ENCODE results near the gene EBF3.

The EBF3 gene

GRCh38 chr10:129963641-129964501 lies at the start of gene EBF3:
Gene EBF3, minus strand, starts transcription at chr10:129964274. Its CDS starts 506 bp downstream, at chr10:129963768.
- DNase-seq = peak; percentile 83

DNA sequence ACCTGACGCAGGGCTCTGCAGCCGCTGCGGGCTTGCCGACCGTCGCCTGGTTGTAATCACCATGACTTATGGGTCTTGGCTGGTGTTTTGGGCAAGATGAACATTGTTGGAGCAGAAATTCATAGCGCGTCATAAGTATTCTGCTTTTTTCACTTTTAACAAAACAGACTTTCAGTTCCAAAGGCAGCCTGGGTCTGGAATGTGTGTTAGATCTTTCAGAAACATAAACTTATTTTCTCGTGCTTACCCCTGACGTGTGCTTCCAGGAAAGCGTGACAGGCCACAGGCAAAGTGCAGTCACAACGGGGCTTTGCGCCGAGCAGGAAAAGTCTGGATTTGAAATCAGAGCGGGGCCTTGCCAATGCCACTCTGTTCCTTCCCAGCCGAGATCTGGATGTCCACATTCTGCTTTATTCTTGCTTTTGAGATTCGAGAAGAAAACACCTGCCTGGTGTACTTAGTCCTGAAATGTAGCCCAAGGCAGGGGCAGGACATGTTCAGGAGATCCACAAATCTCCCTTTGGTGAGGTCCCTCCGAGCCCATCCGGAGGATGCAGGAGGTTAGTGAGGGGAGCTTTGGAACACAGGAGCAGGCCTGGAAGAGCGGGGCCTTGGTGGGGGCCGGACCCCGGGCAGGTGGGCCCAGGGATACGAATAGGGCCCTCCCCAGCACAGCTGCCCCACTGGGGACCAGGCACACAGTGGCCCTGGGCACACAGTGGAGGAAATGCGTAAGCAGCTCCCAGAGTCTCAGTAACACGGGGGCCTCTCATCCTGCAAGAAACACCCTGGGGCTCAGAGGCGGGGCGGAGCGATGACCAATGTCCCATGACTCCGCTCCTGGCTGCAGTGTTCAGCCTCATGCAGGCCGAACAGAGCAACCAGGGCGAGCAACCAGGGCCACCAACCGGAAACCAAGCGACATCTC lies 49.5 kb upstream of the EBF3 start:
- no peak for DNase-seq

- no peak for DNase-seq
These were observed 48.1 kb upstream of the EBF3 start for GRCh38 chr10:130012129-130012528.

DNA sequence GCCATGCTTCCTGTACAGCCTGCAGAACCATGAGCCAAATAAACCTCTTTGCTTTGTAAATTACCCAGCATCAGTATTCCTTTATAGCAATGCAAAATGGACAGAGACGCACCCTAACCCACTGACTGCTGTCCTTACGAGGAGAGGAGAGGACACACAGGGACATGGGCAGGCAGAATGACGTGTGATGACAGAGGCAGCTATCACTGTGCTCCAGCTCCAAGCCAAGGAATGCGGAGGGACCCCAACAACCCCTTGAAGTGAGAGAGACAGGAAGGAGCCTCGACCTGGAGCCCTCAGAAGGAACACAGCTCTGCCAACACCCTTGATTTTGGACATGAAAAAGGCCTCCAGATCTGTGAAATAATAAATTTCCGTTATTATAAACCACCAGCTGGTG lies 46.6 kb upstream of the EBF3 start:
- DNase-seq = no peak

DNA sequence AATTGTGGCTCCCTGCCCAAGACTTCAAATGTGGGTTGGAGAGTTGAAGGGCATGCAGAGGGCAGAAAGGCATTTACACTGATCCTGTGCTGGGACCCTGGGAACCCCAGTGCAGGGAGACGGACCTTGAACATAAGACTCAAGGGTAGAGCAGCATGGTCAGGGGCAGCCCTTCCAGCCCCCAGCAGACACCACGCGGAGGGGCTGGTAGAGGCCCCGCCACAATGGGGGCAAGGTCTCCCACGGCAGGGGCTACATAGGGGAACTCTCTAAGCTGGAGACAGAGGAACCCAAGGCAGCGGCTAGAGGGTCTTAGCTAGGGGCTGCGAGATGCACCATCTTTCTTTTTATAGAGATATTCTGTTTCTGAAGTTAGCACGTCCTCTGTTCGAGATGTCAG lies 45.2 kb upstream of the EBF3 start:
- no peak for DNase-seq

- no peak for DNase-seq
These were observed 39.9 kb upstream of the EBF3 start for GRCh38 chr10:130003787-130004613.

DNA sequence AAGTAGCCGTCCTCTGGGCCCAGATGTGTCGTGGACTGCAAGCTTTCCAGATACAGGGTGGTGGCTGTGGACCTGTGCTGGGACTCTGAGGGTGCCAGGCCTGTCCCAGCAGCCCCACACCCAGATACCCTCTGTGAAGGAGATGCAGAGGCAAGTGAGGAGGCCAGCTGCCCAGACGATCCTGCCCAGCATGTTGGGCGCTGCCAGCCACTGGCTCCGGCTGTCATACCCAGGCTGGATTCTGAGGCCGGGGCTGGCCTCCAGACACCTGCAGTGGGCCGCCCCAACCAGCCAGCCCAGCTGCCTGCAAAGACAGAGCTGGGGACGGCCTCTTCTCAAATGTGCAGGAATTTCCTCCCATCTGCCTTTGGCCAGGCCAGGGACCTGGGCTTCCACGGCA lies 39.1 kb upstream of the EBF3 start:
- no peak for DNase-seq

DNA sequence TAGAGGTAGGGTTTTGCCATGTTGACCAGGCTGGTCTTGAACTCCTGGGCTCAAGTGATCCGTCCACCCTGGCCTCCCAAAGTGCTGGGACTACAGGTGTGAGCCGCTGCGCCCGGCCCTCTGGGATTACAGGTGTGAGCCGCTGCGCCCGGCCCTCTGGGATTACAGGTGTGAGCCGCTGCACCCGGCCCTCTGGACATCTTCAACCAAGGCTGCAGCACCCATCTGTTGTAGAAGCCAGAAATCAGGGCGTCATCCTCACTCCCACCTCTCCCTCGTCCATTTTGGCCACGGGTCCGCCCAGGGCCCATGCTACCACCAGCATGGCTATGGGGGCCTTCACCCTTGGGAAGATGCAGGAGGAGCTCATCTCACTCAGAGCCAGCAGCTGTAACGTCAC lies 38.5 kb upstream of the EBF3 start:
- DNase-seq = no peak

DNA sequence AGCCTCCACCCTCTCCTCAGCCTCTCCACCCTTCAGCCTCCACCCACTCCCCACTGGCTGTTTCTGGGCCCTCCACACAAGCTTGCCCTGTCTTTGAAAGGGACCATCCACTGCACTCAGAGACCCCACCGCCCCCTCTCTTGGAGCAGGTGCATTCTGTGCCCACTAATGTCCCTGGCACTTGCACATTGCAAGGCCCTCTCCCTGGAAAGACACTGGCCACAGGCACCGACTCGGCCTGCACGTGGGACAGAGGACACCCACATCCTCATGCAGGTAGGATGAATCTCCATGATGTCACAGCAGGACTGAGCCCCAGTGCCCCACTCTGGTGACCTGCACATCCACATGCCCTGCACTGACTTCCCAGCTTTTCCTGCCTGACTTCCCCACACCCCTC lies 36.8 kb upstream of the EBF3 start:
- no peak for DNase-seq

- DNase-seq = no peak
These were observed 35.1 kb upstream of the EBF3 start for GRCh38 chr10:129999140-129999539.

DNA sequence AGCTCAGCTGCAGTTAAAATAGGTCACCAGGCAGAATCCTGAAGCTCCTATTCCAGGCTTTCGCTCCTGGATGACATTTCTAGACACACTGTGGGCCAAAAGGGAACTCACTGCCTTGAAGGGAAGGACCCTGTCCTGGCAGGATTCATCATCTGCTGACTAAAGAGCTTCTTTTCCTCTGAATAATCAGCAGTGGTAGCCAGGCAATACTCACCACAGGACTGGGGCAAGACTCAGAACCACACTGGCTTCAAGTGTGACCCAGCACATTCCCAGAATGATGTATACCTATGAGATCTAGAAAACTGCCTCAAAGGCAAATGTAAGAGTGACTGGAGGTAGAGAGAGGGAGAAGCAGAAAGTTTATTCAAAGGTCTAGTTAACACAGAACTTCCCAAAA lies 29.5 kb upstream of the EBF3 start:
- DNase-seq = peak; percentile 10

DNA sequence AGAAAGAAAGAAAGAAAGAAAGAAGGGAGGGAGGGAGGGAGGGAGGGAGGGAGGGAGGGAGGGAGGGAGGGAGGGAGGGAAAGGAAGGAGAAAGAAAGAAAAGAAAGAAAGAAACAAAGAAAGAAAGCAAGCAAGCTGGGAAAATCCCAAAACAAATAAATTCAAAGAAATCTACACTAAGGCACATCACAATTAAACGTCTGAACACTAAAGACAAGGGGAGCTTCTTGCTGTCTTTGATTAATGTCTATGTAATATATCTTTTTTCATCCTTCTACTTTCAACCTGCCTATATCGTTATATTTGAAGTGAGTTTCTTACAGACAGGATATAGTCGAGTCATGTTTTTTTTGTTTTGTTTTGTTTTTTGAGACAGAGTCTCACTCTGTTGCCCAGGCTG lies 28.3 kb upstream of the EBF3 start:
- DNase-seq = no peak

DNA sequence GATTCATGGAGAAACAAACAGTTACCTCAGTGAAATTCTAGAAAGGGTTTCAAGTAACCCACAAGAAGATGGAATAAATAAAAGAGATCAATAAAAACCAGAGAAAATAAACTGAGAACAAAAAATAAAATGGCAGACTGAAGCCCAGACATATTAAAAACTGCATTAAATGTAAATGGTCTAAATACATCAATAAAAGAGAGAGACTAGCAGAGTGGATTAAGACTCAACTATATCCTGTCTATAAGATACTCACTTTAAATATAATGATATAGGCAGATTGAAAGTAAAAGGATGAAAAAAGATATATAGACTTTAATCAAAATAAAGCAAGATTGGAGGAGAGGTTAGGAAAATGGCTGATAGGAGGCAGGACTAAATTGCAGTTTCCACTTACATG lies 18.8 kb upstream of the EBF3 start:
- no peak for DNase-seq

DNA sequence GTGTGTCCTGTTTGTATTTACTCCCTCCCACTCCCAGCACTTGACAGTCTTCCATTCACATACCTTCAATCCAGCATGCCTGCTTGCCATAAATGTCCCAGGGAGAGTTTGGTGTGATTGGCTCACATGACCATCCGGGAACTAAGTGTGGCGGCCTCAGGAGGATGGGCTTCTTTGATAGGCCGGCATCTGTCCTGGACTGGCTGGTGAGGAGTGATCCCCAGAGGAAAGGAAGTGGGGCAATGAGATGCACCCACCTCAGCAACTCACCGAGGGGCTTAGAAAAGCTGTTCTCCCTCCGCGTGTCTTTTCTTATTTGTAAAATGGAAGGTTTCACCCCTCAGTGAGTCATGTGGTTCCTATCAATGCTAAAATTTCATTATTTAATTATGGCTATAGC lies 14.9 kb upstream of the EBF3 start:
- no peak for DNase-seq

- no peak for DNase-seq
These were observed 14.2 kb upstream of the EBF3 start for GRCh38 chr10:129978322-129978721.

- no peak for DNase-seq
These were observed 13.7 kb upstream of the EBF3 start for GRCh38 chr10:129977794-129978193.

DNA sequence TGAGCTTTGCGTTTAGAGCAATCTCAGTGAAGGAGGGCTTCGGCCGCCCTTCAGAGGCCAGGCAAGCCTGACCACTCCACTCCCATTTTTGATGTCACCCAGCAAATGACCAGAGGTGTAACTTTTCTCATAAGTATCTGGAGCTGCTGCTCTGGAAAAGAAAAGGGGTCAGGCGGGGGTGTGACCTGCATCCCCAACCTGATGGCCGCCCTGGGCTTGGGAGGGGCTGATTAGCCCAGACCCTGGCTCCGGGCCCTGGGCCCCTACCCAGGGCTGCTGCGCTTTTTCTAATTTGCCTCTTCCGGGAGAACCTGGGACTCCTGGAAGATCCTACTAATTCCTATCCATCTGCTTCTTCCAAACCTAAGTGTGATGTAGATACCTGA lies 9.6 kb upstream of the EBF3 start:
- no peak for DNase-seq

DNA sequence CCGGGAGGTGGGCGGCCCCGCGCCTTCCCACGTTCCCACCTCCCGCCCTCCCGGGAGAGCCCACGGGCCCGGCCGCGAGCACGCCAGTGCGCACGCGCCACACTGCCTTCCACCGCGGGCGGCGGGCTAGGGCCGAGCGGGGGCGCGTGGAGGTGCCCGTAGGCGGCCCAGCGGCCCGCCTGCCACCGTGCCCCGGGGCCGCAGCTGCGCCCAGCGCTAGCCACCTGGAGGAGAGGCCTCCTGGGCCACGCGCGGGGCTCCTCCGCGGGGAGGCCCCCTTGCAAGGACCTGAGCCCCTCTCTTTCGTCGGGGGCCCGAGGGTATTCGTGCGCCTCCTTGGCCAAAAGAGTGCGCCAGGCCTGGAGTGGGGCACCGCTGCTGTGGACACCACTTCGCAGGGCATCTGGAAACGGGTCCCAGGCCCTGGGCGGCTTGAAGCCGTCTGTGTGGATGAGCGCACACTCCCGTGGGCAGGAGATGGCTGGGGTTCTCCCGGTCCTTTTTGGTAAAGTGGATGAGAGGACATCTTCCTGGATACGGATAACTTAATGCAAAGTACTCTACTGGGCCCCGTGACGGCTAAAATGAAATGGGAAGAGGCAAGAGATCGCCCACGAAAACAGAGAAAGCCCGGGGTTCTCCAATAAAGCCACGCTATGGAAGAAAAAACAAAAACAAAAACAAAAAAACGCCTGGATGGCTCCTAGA lies 9.0 kb upstream of the EBF3 start:
- no peak for DNase-seq

DNA sequence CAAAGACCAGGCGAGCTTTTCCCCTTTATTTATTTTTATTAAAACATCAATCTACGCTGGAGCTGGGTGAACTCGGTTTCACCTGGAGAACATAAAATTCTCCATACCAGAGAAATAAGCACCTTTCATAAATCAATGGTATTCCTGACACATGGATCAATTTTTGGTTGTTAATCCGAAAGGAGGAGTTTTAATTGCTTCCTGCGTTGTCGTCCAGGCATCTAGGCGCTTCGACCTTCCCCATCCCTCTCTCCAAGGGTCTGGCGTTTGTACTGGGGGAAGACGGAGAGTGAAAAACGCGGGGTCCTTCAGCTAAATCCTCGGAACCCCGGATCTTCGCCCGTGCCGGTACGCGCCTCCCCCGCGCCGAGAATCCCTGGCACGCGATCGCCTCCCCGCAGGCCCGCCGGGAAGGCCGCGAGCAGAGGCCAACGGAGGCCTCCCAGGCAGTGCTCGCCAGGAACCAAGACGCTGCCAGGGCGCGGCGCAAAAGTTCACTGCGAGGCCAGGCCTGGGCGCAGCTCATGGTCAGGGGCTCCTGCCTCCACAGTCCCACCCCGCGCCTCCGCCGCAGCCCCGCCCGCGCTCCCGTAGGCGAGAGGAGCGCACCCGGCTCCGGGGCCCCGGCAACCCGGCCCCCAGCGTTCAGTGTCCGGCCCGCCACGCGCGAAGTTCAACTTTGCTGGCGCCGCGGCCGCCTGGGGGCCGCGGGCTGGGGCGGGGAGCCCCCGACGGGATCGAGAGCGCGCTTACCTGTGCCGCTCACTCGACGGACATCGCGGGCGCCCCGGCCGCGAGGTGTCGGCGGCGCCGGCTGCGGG lies 8.3 kb upstream of the EBF3 start:
- no peak for DNase-seq

- DNase-seq = no peak
These were observed 7.5 kb upstream of the EBF3 start for GRCh38 chr10:129971381-129972144.
